Left ventricle myocardium inferior (tissue), 1 donor: Measurements from ENCODE around the gene CACNA1I. TPM values are rescaled to one million over a fixed set of nuclear protein-coding genes. Genes with fewer than 3 reads are reported as not detected.

Experiments used
- DNase-seq: peaks from one replicate; pipeline ENCODE4 v3.0.0-alpha.2; 2020
- H3K27ac ChIP-seq: fragments of 200-600 bp; replicated peaks from 2 replicates; pipeline ENCODE4 v1.8.0; 2021
- H3K27me3 ChIP-seq: fragments of 200-600 bp; 2 replicates; pipeline ENCODE4 v1.8.0; 2021; ENCODE audit warnings: low read depth
- H3K36me3 ChIP-seq: fragments of 200-600 bp; 2 replicates; pipeline ENCODE4 v1.8.0; 2021
- H3K4me1 ChIP-seq: fragments of 200-600 bp; 2 replicates; pipeline ENCODE4 v1.8.0; 2021
- H3K4me3 ChIP-seq: fragments of 200-600 bp; 2 replicates; pipeline ENCODE4 v1.8.0; 2021; ENCODE audit warnings: mild to moderate bottlenecking, moderate library complexity
- H3K9me3 ChIP-seq: fragments of 200-600 bp; replicated peaks from 2 replicates; pipeline ENCODE4 v1.8.0; 2021
- intact Hi-C: fragments of 100-400 bp; cut with micrococcal nuclease; formaldehyde crosslinking; loops from one replicate; pipeline ENCODE4 v1.11.0; 2022
- total RNA-seq: library from RNA; stranded (reverse); fragmentation: NEBNext Ultra II Directional; extraction: Animal tissue kit (Norgen Biotek cat#: 25700); gene quantifications from one replicate; pipeline ENCODE4 v1.2.1, GENCODE V29; 2021
- TF ChIP-seq, protein P1 (sequence below): fragments of 200-600 bp; IDR thresholded peaks from 2 replicates; pipeline ENCODE4 v1.8.0; 2021; ENCODE audit warnings: antibody characterized with exemption, mild to moderate bottlenecking, borderline replicate concordance
- donor health status: DM: no; HTN: yes; CAD: no; lungs with severe emphysema.

CACNA1I gene
- total RNA-seq, 1 donor from 2014 or later, result 0.05 TPM

DNA sequence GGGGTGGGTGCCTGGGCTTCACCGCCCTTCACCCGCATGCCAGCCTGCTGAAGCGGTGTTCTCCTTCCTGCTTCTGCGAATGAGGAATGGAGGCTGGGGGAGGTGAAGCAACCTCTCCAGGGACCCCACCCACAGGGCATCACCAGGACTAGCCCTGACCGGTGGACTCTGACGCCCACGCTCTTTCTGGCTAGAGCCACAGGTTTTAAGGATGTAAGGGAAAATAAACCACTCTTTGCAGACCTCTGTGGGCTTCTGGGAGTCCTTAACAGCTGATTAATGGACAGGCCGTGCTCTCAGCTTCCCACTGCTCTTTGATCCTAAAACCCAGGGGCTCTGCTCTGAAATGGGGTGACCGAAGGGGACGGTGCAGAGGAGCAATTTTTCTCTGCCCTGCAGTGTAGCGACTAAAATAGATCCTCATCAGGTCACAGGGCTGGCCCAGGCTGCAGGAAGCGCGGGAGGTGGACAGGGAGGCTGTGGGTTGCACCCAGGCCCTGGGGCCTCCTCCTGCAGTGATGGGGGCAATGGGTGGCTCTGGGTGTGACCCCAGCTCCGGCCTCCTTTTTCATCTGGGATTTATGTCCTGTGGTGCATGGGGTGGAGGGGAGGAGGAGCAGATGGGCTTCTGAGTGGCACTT lies 127.4 kb downstream of the CACNA1I start:
- no peak for DNase-seq
- TF ChIP-seq, protein P1, sequence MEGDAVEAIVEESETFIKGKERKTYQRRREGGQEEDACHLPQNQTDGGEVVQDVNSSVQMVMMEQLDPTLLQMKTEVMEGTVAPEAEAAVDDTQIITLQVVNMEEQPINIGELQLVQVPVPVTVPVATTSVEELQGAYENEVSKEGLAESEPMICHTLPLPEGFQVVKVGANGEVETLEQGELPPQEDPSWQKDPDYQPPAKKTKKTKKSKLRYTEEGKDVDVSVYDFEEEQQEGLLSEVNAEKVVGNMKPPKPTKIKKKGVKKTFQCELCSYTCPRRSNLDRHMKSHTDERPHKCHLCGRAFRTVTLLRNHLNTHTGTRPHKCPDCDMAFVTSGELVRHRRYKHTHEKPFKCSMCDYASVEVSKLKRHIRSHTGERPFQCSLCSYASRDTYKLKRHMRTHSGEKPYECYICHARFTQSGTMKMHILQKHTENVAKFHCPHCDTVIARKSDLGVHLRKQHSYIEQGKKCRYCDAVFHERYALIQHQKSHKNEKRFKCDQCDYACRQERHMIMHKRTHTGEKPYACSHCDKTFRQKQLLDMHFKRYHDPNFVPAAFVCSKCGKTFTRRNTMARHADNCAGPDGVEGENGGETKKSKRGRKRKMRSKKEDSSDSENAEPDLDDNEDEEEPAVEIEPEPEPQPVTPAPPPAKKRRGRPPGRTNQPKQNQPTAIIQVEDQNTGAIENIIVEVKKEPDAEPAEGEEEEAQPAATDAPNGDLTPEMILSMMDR, result no peak
- H3K4me1 ChIP-seq, result no peaks in the 10 kb centered on the region
- no peak overlapping the region for H3K27ac ChIP-seq
- intact Hi-C loops, result no loop called here
- no peaks in the 10 kb centered on the region for H3K9me3 ChIP-seq
- no peaks in the 10 kb centered on the region for H3K36me3 ChIP-seq
- peaks cover 93% of the 10 kb centered on the region for H3K27me3 ChIP-seq
- H3K4me3 ChIP-seq, result no peak overlapping the region

DNA sequence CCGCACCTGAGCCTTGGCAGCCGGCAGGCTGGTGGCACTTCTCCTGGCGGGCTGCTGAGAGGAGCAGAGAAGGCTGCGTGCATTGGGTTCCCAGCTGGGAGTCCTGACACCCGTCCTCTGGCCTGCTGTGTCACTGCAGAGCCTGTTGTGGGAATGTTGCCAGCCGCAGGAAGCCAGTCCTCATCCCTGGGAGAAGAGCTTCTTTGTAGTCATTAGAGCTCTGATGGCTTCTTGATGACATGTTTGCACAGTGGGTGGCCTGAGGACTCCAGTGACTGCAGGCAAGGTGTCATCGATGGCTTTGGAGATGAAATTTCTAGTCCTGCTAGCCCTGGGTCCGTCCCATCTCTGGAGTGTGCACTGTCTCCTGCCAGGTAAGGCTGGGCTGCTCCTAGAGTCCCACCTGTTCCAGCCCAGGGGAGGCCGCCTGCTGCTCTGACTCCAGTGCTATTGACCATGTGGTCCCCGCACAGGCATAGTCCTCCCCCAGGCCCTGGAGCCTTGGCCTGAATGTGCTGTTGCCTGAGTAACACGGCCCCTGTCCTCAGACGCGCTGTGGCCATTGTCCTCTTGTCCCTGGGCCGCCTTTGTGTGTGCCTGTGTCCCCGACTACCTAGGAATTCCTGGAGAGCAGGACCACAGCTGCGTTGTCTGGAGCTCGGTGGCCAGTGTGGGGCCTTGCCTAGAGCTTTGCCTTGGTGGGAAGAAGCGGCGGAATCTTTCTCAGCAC lies 129.2 kb downstream of the CACNA1I start:
- H3K4me1 ChIP-seq, result no peaks in the 10 kb centered on the region
- intact Hi-C loops, result no loop called here
- H3K4me3 ChIP-seq, result no peak overlapping the region
- no peaks in the 10 kb centered on the region for H3K9me3 ChIP-seq
- H3K27ac ChIP-seq, result no peak overlapping the region
- TF ChIP-seq, protein P1, result no peak
- DNase-seq, result no peak
- H3K36me3 ChIP-seq, result no peaks in the 10 kb centered on the region
- H3K27me3 ChIP-seq, result peaks cover 89% of the 10 kb centered on the region

DNA sequence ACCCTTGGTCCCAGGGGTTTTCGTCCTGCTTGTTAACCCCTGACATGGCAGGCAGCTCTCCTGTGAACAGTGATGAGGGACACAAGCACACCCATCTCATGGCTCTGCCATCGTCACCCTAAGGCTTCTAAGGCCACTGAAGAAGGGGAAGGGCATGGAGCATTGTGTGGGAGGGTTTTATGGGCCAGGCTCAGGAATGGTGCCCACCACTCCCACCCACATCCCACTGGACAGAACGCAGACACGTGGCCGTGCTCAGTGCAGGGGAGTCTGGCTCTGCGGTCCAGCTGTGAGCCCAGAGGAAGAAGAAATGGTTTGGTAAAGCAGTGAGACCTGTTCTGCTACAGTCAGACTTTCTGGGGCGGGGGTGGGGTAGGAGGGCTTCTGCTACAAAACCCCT lies 130.0 kb downstream of the CACNA1I start:
- H3K36me3 ChIP-seq, result no peaks in the 10 kb centered on the region
- DNase-seq, result no peak
- no peaks in the 10 kb centered on the region for H3K9me3 ChIP-seq
- no peak overlapping the region for H3K27ac ChIP-seq
- H3K4me3 ChIP-seq, result no peak overlapping the region
- intact Hi-C loops, result no loop called here
- peaks cover 89% of the 10 kb centered on the region for H3K27me3 ChIP-seq
- TF ChIP-seq, protein P1, result no peak
- H3K4me1 ChIP-seq, result no peaks in the 10 kb centered on the region

DNA sequence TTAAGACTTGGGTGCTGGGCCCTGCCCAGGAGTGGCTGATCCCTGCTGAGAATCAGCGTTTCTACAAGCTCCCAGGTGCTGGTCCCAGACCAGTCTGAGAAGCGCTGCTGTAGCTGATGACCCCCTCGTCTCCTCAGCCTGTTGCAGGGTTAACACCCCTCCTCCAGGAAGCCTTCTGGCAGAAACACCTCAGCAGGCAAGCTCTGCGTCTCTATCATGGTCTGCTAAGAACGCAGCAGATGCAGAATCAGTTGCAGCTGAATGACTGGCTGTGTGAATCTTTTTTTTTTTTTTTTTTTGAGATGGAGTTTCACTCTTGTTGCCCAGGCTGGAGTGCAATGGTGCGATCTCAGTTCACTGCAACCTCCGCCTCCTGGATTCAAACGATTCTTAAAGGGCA lies 132.5 kb downstream of the CACNA1I start:
- DNase-seq, result no peak
- Histone ChIP-seq H3K9me3 (no peaks in the 10 kb centered on the region), H3K27ac (no peak overlapping the region), H3K4me3 (no peak overlapping the region), H3K4me1 (no peaks in the 10 kb centered on the region), H3K36me3 (no peaks in the 10 kb centered on the region), H3K27me3 (peaks cover 85% of the 10 kb centered on the region)
- TF ChIP-seq, protein P1, result no peak
- intact Hi-C loops, result no loop called here

DNA sequence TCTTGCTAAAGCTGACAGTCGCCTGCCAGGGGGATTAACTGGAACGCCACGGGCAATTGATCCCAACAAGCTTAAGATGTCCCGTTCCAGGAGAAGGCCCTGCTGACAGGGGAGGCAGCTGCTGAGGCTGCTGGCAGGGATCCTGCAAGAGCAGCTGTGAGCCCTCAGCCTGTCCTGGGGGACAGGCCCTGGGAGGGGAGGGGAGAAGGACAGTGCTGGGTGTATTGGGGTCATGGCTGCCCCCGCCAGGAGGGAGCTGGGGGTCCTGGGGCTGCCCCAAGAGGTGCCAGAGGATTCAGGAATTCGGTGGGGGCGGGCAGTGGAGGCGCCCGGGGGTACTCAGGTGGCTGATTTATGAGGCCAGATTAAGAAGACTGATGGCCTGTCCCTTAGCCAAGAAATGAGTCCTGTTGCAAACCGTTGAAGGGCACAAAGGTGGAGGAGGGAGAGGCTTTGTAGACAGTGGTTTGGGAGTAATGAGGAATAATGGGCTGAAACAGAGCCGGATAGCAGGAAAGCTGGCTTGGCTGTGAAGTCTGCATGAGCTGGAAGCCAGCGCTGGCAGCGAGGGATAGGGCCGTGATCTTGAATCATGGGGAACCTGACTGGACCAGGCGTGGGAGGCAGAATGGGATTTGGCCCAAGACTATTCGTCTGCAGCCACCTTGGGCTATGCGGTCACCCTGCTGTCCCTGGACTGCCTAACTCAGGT lies 133.5 kb downstream of the CACNA1I start:
- H3K27ac ChIP-seq, result no peak overlapping the region
- H3K4me3 ChIP-seq, result no peak overlapping the region
- DNase-seq, result peak; percentile 47
- peaks cover 92% of the 10 kb centered on the region for H3K27me3 ChIP-seq
- no peaks in the 10 kb centered on the region for H3K9me3 ChIP-seq
- no peaks in the 10 kb centered on the region for H3K4me1 ChIP-seq
- TF ChIP-seq, protein P1, result no peak
- no peaks in the 10 kb centered on the region for H3K36me3 ChIP-seq
- intact Hi-C loops, result no loop called here
